ENCODE measurements around the gene SIRT7.

GRCh38 chr17:81914103-81914850 is 3.7 kb downstream of the SIRT7 start:
- TF ChIP-seq CTCF (IDR thresholded peaks at IDR 0.05) (no peak), HMGXB4 (CRISPR knock-in tag; IDR thresholded peaks at IDR 0.05) (no peak), JUN (CRISPR knock-in tag; IDR thresholded peaks at IDR 0.05) (no peak), CBFB (CRISPR knock-in tag; IDR thresholded peaks at IDR 0.05; ENCODE audit: low read depth) (no peak), ATF6 (CRISPR knock-in tag; IDR thresholded peaks at IDR 0.05) (no peak), FOXP4 (CRISPR knock-in tag; IDR thresholded peaks at IDR 0.05) (no peak), SOX15 (CRISPR knock-in tag; IDR thresholded peaks at IDR 0.05) (no peak), ZNF532 (CRISPR knock-in tag; IDR thresholded peaks at IDR 0.05; ENCODE audit: borderline replicate concordance) (no peak), GRHL2 (CRISPR knock-in tag; IDR thresholded peaks at IDR 0.05; ENCODE audit: insufficient replicate concordance, severe bottlenecking) (no peak)
